ENCODE data around the gene EDA. TPM values are rescaled to one million over a fixed set of nuclear protein-coding genes. Genes with fewer than 3 reads are reported as not detected.
A peak's percentile ranks its signal among the peaks of the same experiment; 100 is the strongest.

Gene EDA
- total and polyA plus RNA-seq, 2 of the 13 experiments (the other 11 are each of a cell fraction or from before 2014, with no cell fraction given), result 8.8 to 11.2 TPM

DNA sequence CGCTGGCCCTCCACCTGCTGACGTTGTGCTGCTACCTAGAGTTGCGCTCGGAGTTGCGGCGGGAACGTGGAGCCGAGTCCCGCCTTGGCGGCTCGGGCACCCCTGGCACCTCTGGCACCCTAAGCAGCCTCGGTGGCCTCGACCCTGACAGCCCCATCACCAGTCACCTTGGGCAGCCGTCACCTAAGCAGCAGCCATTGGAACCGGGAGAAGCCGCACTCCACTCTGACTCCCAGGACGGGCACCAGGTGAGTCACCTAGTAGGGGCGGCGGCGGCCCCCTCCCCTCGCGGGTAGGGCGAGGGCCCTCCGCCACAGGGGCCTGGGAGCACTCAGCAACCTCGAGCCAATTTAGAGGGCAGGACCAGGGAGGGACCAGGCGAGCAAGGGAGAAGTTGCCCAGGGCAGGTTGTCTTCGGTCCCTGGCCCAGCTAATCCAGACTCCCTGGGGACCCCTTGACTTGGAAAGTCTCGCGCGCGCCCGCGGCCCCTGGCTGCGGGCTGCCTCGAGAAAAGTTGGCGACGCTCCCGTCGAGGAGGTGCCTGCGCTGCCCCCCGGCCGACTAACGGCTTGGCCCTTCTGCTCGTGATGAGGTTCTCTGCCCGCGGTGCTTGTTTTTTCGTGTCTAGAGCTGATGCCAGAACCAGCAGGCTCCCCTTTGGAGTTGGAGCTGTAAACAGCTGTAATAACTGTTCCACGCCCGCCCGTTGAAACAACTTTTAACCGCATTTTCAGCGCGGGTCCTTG, 717 bp downstream of the EDA start:
- Histone ChIP-seq H3K36me3 (replicated peaks in 1 of 2; ENCODE audit: control insufficient read depth in 1 of 2, insufficient read depth in 2 of 2, low read length in 2 of 2) (no peaks in the 10 kb centered on the region), H3K4me3 (replicated peaks in 1 of 3; ENCODE audit: insufficient read depth in 1 of 3, low read depth in 2 of 3, low read length in 3 of 3) (peak overlapping the region; percentile 68 to 74 (median 73)), H3K27me3 (ENCODE audit: control insufficient read depth in 1 of 2, insufficient read depth in 2 of 2, low read length in 2 of 2) (no peaks in the 10 kb centered on the region), H4K20me1 (ENCODE audit: insufficient read depth, low read length) (no peaks in the 10 kb centered on the region), H3K4me1 (ENCODE audit: insufficient read depth, low read length) (peaks cover 65% of the 10 kb centered on the region), H3K79me2 (ENCODE audit: insufficient read depth, low read length) (peaks cover 29% of the 10 kb centered on the region), H3K4me2 (ENCODE audit: low read depth, low read length) (peak overlapping the region; percentile 67), H3K9me3 (ENCODE audit: low read length) (no peaks in the 10 kb centered on the region), H3K9ac (ENCODE audit: insufficient read depth, low read depth, low read length) (peak overlapping the region; percentile 60), H3K27ac (ENCODE audit: extremely low read length, insufficient read depth, low read length) (peak overlapping the region; percentile 57), H2AFZ (ENCODE audit: low read length) (no peak overlapping the region)
- ChIA-PET POLR2A (interaction anchor here (0.6 to 2.4 kb wide), 4 partner anchors 60 to 82 kb away, joined by 4 to 9 read pairs (median 7); no protein-coding TSS in a partner anchor), CTCF (ENCODE audit: low intra/inter-chr PET ratio, low total read pairs) (interaction anchor here (3.0 kb wide), 1 partner anchor 78 kb away, joined by 19 read pairs; no protein-coding TSS in a partner anchor)
- ATAC-seq, result peak; percentile 36
- no TSS peak for BruUV-seq (replicated peaks)
- intact Hi-C loops (cut with micrococcal nuclease; ENCODE audit: unreplicated experiment), result no loop called here
- no peak for FAIRE-seq
- DNase-seq (ENCODE audit: low spot score), result peak; percentile 0
- in situ Hi-C loops (cut with HindIII; ENCODE audit: extremely low pct_ligation_motif_present, low pct_unique_long_range_greater_than_20kb), result loop anchor here (5.0 kb wide), 1 partner anchor 79 kb away; no protein-coding TSS in a partner anchor
- no CpG with 5 or more reads among the region's 53 CpGs for WGBS (ENCODE audit: low lambda C conversion rate)
- TF ChIP-seq ZNF558 (CRISPR knock-in tag; IDR thresholded peaks at IDR 0.05; ENCODE audit: borderline replicate concordance) (0 out of 2 replicates have a peak, but pooled peaks have one; percentile 38), MBNL3 (CRISPR knock-in tag; conservative IDR thresholded peaks at IDR 0.05) (no peak), ZNF281 (CRISPR knock-in tag; IDR thresholded peaks at IDR 0.05; ENCODE audit: borderline replicate concordance) (no peak), IRF9 (CRISPR knock-in tag; IDR thresholded peaks at IDR 0.05; ENCODE audit: borderline replicate concordance) (no peak), MAX (IDR thresholded peaks at IDR 0.05) (no peak), HIVEP1 (CRISPR knock-in tag; IDR thresholded peaks at IDR 0.05) (no peak), ATF7 (IDR thresholded peaks at IDR 0.05) (no peak), ATF7 (CRISPR knock-in tag; IDR thresholded peaks at IDR 0.05) (no peak)
- TF ChIP-seq, protein P1, sequence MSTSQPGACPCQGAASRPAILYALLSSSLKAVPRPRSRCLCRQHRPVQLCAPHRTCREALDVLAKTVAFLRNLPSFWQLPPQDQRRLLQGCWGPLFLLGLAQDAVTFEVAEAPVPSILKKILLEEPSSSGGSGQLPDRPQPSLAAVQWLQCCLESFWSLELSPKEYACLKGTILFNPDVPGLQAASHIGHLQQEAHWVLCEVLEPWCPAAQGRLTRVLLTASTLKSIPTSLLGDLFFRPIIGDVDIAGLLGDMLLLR (CRISPR knock-in tag; IDR thresholded peaks at IDR 0.05), result no peak
- TF ChIP-seq, protein P2, sequence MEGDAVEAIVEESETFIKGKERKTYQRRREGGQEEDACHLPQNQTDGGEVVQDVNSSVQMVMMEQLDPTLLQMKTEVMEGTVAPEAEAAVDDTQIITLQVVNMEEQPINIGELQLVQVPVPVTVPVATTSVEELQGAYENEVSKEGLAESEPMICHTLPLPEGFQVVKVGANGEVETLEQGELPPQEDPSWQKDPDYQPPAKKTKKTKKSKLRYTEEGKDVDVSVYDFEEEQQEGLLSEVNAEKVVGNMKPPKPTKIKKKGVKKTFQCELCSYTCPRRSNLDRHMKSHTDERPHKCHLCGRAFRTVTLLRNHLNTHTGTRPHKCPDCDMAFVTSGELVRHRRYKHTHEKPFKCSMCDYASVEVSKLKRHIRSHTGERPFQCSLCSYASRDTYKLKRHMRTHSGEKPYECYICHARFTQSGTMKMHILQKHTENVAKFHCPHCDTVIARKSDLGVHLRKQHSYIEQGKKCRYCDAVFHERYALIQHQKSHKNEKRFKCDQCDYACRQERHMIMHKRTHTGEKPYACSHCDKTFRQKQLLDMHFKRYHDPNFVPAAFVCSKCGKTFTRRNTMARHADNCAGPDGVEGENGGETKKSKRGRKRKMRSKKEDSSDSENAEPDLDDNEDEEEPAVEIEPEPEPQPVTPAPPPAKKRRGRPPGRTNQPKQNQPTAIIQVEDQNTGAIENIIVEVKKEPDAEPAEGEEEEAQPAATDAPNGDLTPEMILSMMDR (CRISPR knock-in tag; IDR thresholded peaks at IDR 0.05), result no peak
- TF ChIP-seq, protein P3, sequence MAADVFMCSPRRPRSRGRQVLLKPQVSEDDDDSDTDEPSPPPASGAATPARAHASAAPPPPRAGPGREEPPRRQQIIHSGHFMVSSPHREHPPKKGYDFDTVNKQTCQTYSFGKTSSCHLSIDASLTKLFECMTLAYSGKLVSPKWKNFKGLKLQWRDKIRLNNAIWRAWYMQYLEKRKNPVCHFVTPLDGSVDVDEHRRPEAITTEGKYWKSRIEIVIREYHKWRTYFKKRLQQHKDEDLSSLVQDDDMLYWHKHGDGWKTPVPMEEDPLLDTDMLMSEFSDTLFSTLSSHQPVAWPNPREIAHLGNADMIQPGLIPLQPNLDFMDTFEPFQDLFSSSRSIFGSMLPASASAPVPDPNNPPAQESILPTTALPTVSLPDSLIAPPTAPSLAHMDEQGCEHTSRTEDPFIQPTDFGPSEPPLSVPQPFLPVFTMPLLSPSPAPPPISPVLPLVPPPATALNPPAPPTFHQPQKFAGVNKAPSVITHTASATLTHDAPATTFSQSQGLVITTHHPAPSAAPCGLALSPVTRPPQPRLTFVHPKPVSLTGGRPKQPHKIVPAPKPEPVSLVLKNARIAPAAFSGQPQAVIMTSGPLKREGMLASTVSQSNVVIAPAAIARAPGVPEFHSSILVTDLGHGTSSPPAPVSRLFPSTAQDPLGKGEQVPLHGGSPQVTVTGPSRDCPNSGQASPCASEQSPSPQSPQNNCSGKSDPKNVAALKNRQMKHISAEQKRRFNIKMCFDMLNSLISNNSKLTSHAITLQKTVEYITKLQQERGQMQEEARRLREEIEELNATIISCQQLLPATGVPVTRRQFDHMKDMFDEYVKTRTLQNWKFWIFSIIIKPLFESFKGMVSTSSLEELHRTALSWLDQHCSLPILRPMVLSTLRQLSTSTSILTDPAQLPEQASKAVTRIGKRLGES (CRISPR knock-in tag; IDR thresholded peaks at IDR 0.05; ENCODE audit: borderline replicate concordance), result no peak
